OCI-LY7 (cell line): Measurements from ENCODE around the gene POU2F3. TPM values are rescaled to one million over a fixed set of nuclear protein-coding genes. Genes with fewer than 3 reads are reported as not detected.

Experiments
- BruUV-seq: library from RNA; stranded (reverse); fragments of 400-500 nt; replicated peaks from 2 replicates; lab custom pipeline; 2021; lab: Mats Ljungman, UMichigan
- CTCF ChIA-PET: fragments of 300-600 bp; sonication (Branson Sonifier 250); formaldehyde crosslinking; loops from one replicate; lab custom pipeline; 2022; ENCODE audit warnings: antibody characterized with exemption; ENCODE audit not compliant: unreplicated experiment; lab: Charles Lee
- POLR2A ChIA-PET: fragments of 300-600 bp; sonication (Branson Sonifier 250); formaldehyde crosslinking; loops from one replicate; lab custom pipeline; 2022; ENCODE audit warnings: antibody characterized with exemption; lab: Charles Lee
- DNase-seq: peaks from one replicate; pipeline ENCODE4 v3.0.0-alpha.2; 2015; ENCODE audit warnings: low spot score
- H2AFZ ChIP-seq: fragments of 200-600 bp; sonication (generic), shearing (Covaris generic); 2 replicates; pipeline ENCODE4 v1.6.1; 2014; ENCODE audit warnings: mild to moderate bottlenecking, antibody characterized with exemption, low read length, moderate library complexity
- H3K27ac ChIP-seq: fragments of 200-600 bp; sonication (generic); 2 replicates; pipeline ENCODE4 v1.5.1; 2014; ENCODE audit warnings: mixed run types, low read depth, mild to moderate bottlenecking, moderate library complexity, low read length, inconsistent platforms; ENCODE audit not compliant: poor library complexity, severe bottlenecking
- H3K36me3 ChIP-seq: fragments of 200-600 bp; sonication (generic); 2 replicates; pipeline ENCODE4 v1.6.1; 2014; ENCODE audit warnings: mild to moderate bottlenecking, antibody characterized with exemption, low read length, moderate library complexity, mixed read lengths; ENCODE audit not compliant: insufficient read depth
- H3K4me1 ChIP-seq: fragments of 200-600 bp; sonication (generic); 2 replicates; pipeline ENCODE4 v1.5.1; 2014; ENCODE audit warnings: mild to moderate bottlenecking, low read length; ENCODE audit not compliant: insufficient read depth, poor library complexity, severe bottlenecking
- H3K4me2 ChIP-seq: fragments of 200-600 bp; sonication (generic); 2 replicates; pipeline ENCODE4 v1.6.1; 2014; ENCODE audit warnings: mild to moderate bottlenecking, low read length
- H3K4me3 ChIP-seq: fragments of 200-600 bp; sonication (generic); 2 replicates; pipeline ENCODE4 v1.5.1; 2014; ENCODE audit warnings: mild to moderate bottlenecking, low read depth, low read length; ENCODE audit not compliant: poor library complexity, severe bottlenecking
- H3K79me2 ChIP-seq: fragments of 200-600 bp; sonication (generic); 2 replicates; pipeline ENCODE4 v1.6.1; 2016; ENCODE audit warnings: low read depth, mild to moderate bottlenecking, low read length, moderate library complexity, mixed read lengths; ENCODE audit not compliant: insufficient read depth
- H3K9me2 ChIP-seq: fragments of 200-600 bp; sonication (generic); 2 replicates; pipeline ENCODE4 v1.6.1; 2016; ENCODE audit warnings: mild to moderate bottlenecking, low read length, mixed read lengths; ENCODE audit not compliant: insufficient read depth
- H3K9me3 ChIP-seq: fragments of 200-600 bp; sonication (generic); 2 replicates; pipeline ENCODE4 v1.6.1; 2014; ENCODE audit warnings: mild to moderate bottlenecking, mixed run types, low read length, mixed read lengths
- H4K20me1 ChIP-seq: fragments of 200-600 bp; sonication (generic); 2 replicates; pipeline ENCODE4 v1.6.1; 2014; ENCODE audit warnings: mild to moderate bottlenecking, antibody characterized with exemption, low read length, moderate library complexity, mixed read lengths; ENCODE audit not compliant: insufficient read depth
- EZH2phosphoT487 ChIP-seq: fragments of 200-600 bp; sonication (generic); IDR thresholded peaks from 2 replicates; pipeline ENCODE4 v1.6.1; 2018; ENCODE audit warnings: low read depth, borderline replicate concordance, mild to moderate bottlenecking, mixed run types, antibody characterized with exemption, low read length, moderate library complexity, mixed read lengths
- intact Hi-C: fragments of 100-400 bp; cut with micrococcal nuclease; formaldehyde crosslinking; loops from one replicate; pipeline ENCODE4 v1.10.0; 2022; ENCODE audit not compliant: unreplicated experiment
- small RNA-seq: library from RNA; depleted of rRNA; stranded (forward); fragments of <200 nt; gene quantifications from one replicate; pipeline ENCODE3, GENCODE V24; 2014
- total RNA-seq, 2 experiments: library from RNA; depleted of rRNA in 1 of 2; stranded (reverse); fragments of >200 nt in 1 of 2; shearing (Covaris generic) in 1 of 2; gene quantifications; 2 replicates each; pipeline ENCODE4 v1.2.3, GENCODE V29; 2014 to 2022
- TF ChIP-seq, protein P1 (sequence below): fragments of 200-600 bp; sonication (generic); conservative IDR thresholded peaks from 2 replicates; pipeline ENCODE4 v1.5.1; 2014; ENCODE audit warnings: mild to moderate bottlenecking, antibody characterized with exemption, low read length, moderate library complexity, mixed read lengths

Gene POU2F3
- total RNA-seq, 2 experiments from 2014 or later = 0.16 TPM; not detected in 1

DNA sequence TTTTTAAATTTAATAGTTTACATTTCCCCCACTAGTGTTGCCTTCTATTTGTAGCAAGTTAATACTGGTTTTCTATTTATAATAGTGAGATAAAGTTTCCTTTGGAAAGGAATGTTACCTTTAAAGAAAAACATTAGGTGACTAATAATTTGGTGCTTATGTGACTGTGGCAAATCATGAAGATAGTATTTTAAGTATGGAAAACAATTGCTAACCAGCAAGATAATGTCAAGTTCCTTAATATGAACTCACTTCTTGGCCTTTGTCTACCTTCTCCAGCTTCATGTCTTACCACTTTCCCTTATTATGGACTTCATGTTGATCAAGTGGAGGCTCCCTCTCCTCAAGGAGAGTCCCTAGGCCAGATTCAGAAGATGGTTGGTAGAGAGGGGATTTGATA lies 123.5 kb downstream of the POU2F3 start:
- ChIA-PET POLR2A (interaction anchor here (0.6 kb wide), 1 partner anchor 16 kb away, joined by 3 read pairs; no protein-coding TSS in a partner anchor), CTCF (no interaction called here)
- H3K36me3 ChIP-seq = no peaks in the 10 kb centered on the region
- H3K4me1 ChIP-seq = no peaks in the 10 kb centered on the region
- no TSS peak for BruUV-seq
- no peak overlapping the region for H3K27ac ChIP-seq
- no peaks in the 10 kb centered on the region for H3K79me2 ChIP-seq
- no peak overlapping the region for H3K4me2 ChIP-seq
- TF ChIP-seq, protein P1, sequence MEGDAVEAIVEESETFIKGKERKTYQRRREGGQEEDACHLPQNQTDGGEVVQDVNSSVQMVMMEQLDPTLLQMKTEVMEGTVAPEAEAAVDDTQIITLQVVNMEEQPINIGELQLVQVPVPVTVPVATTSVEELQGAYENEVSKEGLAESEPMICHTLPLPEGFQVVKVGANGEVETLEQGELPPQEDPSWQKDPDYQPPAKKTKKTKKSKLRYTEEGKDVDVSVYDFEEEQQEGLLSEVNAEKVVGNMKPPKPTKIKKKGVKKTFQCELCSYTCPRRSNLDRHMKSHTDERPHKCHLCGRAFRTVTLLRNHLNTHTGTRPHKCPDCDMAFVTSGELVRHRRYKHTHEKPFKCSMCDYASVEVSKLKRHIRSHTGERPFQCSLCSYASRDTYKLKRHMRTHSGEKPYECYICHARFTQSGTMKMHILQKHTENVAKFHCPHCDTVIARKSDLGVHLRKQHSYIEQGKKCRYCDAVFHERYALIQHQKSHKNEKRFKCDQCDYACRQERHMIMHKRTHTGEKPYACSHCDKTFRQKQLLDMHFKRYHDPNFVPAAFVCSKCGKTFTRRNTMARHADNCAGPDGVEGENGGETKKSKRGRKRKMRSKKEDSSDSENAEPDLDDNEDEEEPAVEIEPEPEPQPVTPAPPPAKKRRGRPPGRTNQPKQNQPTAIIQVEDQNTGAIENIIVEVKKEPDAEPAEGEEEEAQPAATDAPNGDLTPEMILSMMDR = no peak
- no peak for TF ChIP-seq EZH2phosphoT487
- intact Hi-C loops = no loop called here
- H3K4me3 ChIP-seq = no peak overlapping the region
- H2AFZ ChIP-seq = no peak overlapping the region
- H3K9me3 ChIP-seq = no peaks in the 10 kb centered on the region
- H4K20me1 ChIP-seq = peaks cover 6% of the 10 kb centered on the region; the same call in 1 of the 2 replicates
- H3K9me2 ChIP-seq = no peaks in the 10 kb centered on the region
- no peak for DNase-seq

DNA sequence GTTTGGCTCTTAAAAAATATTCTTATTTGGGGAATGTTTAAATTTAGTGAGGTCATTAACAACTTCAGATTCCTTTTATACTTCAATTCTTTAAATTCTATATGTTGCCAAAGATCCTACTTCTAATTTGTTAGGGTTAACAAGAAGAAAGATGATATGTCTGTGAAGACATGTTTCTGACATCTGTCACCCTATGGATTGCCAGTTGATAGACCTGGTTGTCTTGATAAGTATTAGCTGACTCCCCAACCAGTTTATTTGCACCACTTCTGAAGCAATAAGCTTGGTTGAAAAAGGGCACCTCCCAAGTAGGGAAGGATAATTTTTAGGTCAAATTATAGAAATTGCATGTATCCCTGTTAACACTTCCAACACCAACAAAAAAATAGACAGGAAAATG lies 125.6 kb downstream of the POU2F3 start:
- Histone ChIP-seq H3K27ac (no peak overlapping the region), H3K4me3 (no peak overlapping the region), H3K9me2 (no peaks in the 10 kb centered on the region), H3K79me2 (no peaks in the 10 kb centered on the region), H3K9me3 (no peaks in the 10 kb centered on the region), H3K36me3 (no peaks in the 10 kb centered on the region), H4K20me1 (peaks cover 6% of the 10 kb centered on the region; the same call in 1 of the 2 replicates), H3K4me2 (no peak overlapping the region), H3K4me1 (no peaks in the 10 kb centered on the region), H2AFZ (no peak overlapping the region)
- no peak for DNase-seq
- CTCF ChIA-PET = no interaction called here
- BruUV-seq = no TSS peak
- intact Hi-C loops = no loop called here
- POLR2A ChIA-PET = no interaction called here
- no peak for TF ChIP-seq EZH2phosphoT487
- TF ChIP-seq, protein P1 = no peak

Small RNA genes within 50 kb of the gene (small RNA-seq; reads per million reads assigned to genes)
- 5,943 reads per million, percentile 100 among the genes with 10 or more reads in this experiment for gene RF00100

Other genes starting within 250 kb of the POU2F3 start
- gene TRIM29, start 102.0 kb upstream of the POU2F3 start, total RNA-seq (2014; rRNA removed; shearing (Covaris generic)) = not detected in 2 replicates
- gene TRIM29, start 102.0 kb upstream of the POU2F3 start, total RNA-seq (2022) = not detected in 2 replicates
- gene OAF, start 29.1 kb upstream of the POU2F3 start, total RNA-seq (2014; rRNA removed; shearing (Covaris generic)) = 1.9 and 3.4 TPM in 2 replicates
- gene OAF, start 29.1 kb upstream of the POU2F3 start, total RNA-seq (2022) = 3.1 and 3.8 TPM in 2 replicates
- gene TLCD5, start 85.2 kb downstream of the POU2F3 start, total RNA-seq (2014; rRNA removed; shearing (Covaris generic)) = 0.60 and 1.2 TPM in 2 replicates
- gene TLCD5, start 85.2 kb downstream of the POU2F3 start, total RNA-seq (2022) = 0.50 TPM in 1 of 2 replicates, not detected in the other
- 16.1 and 22.4 TPM in 2 replicates for gene ARHGEF12, start 96.3 kb downstream of the POU2F3 start, total RNA-seq (2014; rRNA removed; shearing (Covaris generic))
- gene ARHGEF12, start 96.3 kb downstream of the POU2F3 start, total RNA-seq (2022) = 31.8 and 38.3 TPM in 2 replicates